ENCODE data around the gene C11orf68.

GRCh38 chr11:65958291-65958690, 39.4 kb upstream of the C11orf68 start:
- no peak for TF ChIP-seq FOXM1 (IDR thresholded peaks at IDR 0.05; ENCODE audit: low read depth)
- TF ChIP-seq FOXM1 (CRISPR knock-in tag; IDR thresholded peaks at IDR 0.05; ENCODE audit: low read depth) = no peak
- no peak for TF ChIP-seq U2AF2 (optimal IDR thresholded peaks at IDR 0.05; ENCODE audit: low read depth, low read length)
- no peak for TF ChIP-seq HNRNPK (IDR thresholded peaks at IDR 0.05; ENCODE audit: low read depth, low read length, poor library complexity, severe bottlenecking)
